Astrocyte (in vitro differentiated cells and primary cell): ENCODE results near the gene NSD1. TPM values are rescaled to one million over a fixed set of nuclear protein-coding genes. Genes with fewer than 3 reads are reported as not detected.
"Not testable (repeated sequence)": the region's sequence is repeated elsewhere in the genome, so short reads cannot be mapped to it uniquely, and the experiment has no call there.

Source experiments
- DNase-seq: peaks from one replicate; pipeline ENCODE4 v3.0.0-alpha.2; 2010; ENCODE audit warnings: low read depth
- FAIRE-seq: peaks from 2 replicates; lab custom pipeline; 2011; peaks lifted over from hg19 to GRCh38; lab: Jason Lieb, UNC
- H2AFZ ChIP-seq: 2 replicates; pipeline ENCODE4 v1.6.0; 2012; ENCODE audit warnings: low read depth, low read length, inconsistent platforms
- H3K27ac ChIP-seq: 2 replicates; pipeline ENCODE4 v1.5.1; 2011; ENCODE audit warnings: low read depth, low read length, inconsistent platforms
- H3K27me3 ChIP-seq: 2 replicates; pipeline ENCODE4 v1.6.0; 2011; ENCODE audit warnings: low read length, inconsistent platforms; ENCODE audit not compliant: insufficient read depth
- H3K36me3 ChIP-seq: 2 replicates; pipeline ENCODE4 v1.5.1; 2011; ENCODE audit warnings: low read length, inconsistent platforms; ENCODE audit not compliant: insufficient read depth
- H3K4me1 ChIP-seq: 2 replicates; pipeline ENCODE4 v1.5.1; 2011; ENCODE audit warnings: low read length, inconsistent platforms; ENCODE audit not compliant: insufficient read depth
- H3K4me2 ChIP-seq: 2 replicates; pipeline ENCODE4 v1.6.0; 2012; ENCODE audit warnings: low read length, inconsistent platforms
- H3K4me3 ChIP-seq: 2 replicates; pipeline ENCODE4 v1.5.1; 2011; ENCODE audit warnings: low read depth, mild to moderate bottlenecking, low read length, inconsistent platforms; ENCODE audit not compliant: insufficient read depth
- H3K79me2 ChIP-seq: 2 replicates; pipeline ENCODE4 v1.6.0; 2012; ENCODE audit warnings: mild to moderate bottlenecking, low read length, inconsistent platforms; ENCODE audit not compliant: insufficient read depth
- H3K9ac ChIP-seq: 2 replicates; pipeline ENCODE4 v1.6.0; 2012; ENCODE audit warnings: mild to moderate bottlenecking, low read length, inconsistent platforms
- H3K9me3 ChIP-seq: 2 replicates; pipeline ENCODE4 v1.5.1; 2012; ENCODE audit warnings: low read depth, mild to moderate bottlenecking, low read length, inconsistent platforms; ENCODE audit not compliant: insufficient read depth
- H4K20me1 ChIP-seq: 2 replicates; pipeline ENCODE4 v1.6.0; 2012; ENCODE audit warnings: low read length, inconsistent platforms; ENCODE audit not compliant: insufficient read depth
- H3K27ac Mint-ChIP-seq: one replicate; pipeline ENCODE4 v1.8.0; 2021; ENCODE audit warnings: mild to moderate bottlenecking, mixed read lengths; ENCODE audit not compliant: unreplicated experiment
- H3K27me3 Mint-ChIP-seq: one replicate; pipeline ENCODE4 v1.8.0; 2021; ENCODE audit warnings: low read depth, mixed read lengths; ENCODE audit not compliant: unreplicated experiment
- H3K36me3 Mint-ChIP-seq: one replicate; pipeline ENCODE4 v1.8.0; 2021; ENCODE audit warnings: low read depth, mixed read lengths; ENCODE audit not compliant: unreplicated experiment
- H3K4me1 Mint-ChIP-seq: one replicate; pipeline ENCODE4 v1.8.0; 2021; ENCODE audit warnings: low read depth, mixed read lengths; ENCODE audit not compliant: unreplicated experiment
- H3K4me3 Mint-ChIP-seq: one replicate; pipeline ENCODE4 v1.8.0; 2021; ENCODE audit warnings: mild to moderate bottlenecking, moderate library complexity, mixed read lengths; ENCODE audit not compliant: unreplicated experiment
- H3K9me3 Mint-ChIP-seq: one replicate; pipeline ENCODE4 v1.8.0; 2021; ENCODE audit warnings: mild to moderate bottlenecking, mixed read lengths; ENCODE audit not compliant: unreplicated experiment
- CTCF ChIP-seq: IDR thresholded peaks from 2 replicates; pipeline ENCODE4 v1.5.1; 2011; ENCODE audit warnings: low read depth, mild to moderate bottlenecking, inconsistent platforms, low read length, moderate library complexity; ENCODE audit not compliant: insufficient read depth
- EZH2 ChIP-seq: IDR thresholded peaks from 2 replicates; pipeline ENCODE4 v1.6.1; 2012; ENCODE audit warnings: mild to moderate bottlenecking, low read length, inconsistent platforms; ENCODE audit not compliant: insufficient read depth
- total RNA-seq: library from RNA; stranded (reverse); gene quantifications from 2 replicates; pipeline ENCODE4 v1.2.1, GENCODE V29; 2021

The NSD1 gene
- total RNA-seq, 1 donor from 2014 or later, result 71.9 TPM

GRCh38 chr5:177303925-177304391, 170.4 kb downstream of the NSD1 start:
- no peaks in the 10 kb centered on the region for H3K27me3 ChIP-seq
- H3K4me3 ChIP-seq, result peak overlapping the region; percentile 99
- peaks cover 39% of the 10 kb centered on the region for H3K4me1 ChIP-seq
- peaks cover 58% of the 10 kb centered on the region for H4K20me1 ChIP-seq
- peaks cover 33% of the 10 kb centered on the region for H3K4me1 Mint-ChIP-seq
- peaks cover 62% of the 10 kb centered on the region for H3K79me2 ChIP-seq
- H3K9me3 ChIP-seq, result no peaks in the 10 kb centered on the region
- FAIRE-seq (no peak), DNase-seq (no peak)
- peak overlapping the region; percentile 97 for H3K27ac Mint-ChIP-seq
- peaks cover 20% of the 10 kb centered on the region for H3K36me3 ChIP-seq
- peak overlapping the region; percentile 78 for H3K27ac ChIP-seq
- no peaks in the 10 kb centered on the region for H3K27me3 Mint-ChIP-seq
- H3K9ac ChIP-seq, result peak overlapping the region; percentile 100
- peak overlapping the region; percentile 92 for H3K4me2 ChIP-seq
- H2AFZ ChIP-seq, result peak overlapping the region; percentile 28
- peak overlapping the region; percentile 99 for H3K4me3 Mint-ChIP-seq
- no peaks in the 10 kb centered on the region for H3K9me3 Mint-ChIP-seq
- TF ChIP-seq CTCF (no peak), EZH2 (no peak)
- H3K36me3 Mint-ChIP-seq, result peaks cover 33% of the 10 kb centered on the region

DNA sequence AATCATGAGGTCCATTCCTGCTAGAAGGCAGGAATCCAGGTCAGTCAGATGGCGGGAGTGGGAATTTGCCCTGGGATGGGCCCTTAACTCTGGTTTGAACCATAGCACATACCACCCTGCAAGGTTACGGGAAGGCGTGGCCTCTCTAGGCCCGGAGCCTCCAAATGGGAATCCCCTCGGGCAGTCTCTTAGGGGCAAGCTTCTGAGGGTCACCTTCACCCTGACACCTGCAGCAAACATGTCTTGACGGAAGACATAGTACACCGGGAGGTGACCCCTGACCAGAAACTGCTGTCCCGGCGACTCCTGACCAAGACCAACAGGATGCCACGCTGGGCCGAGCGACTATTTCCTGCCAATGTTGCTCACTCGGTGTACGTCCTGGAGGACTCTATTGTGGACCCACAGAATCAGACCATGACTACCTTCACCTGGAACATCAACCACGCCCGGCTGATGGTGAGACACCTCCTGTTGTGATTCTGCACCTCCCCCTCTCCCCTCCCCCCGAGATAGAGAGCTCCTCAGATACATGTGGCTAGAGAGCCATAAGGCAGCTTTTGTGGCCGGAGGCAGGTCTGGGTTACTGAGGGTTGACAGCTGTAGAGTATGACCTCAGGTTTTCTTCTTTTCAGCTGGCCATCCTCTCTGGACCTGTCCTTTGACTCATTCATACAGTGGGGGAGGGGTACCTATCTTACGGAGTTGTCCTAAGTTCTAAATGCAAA, 171.0 kb downstream of the NSD1 start:
- DNase-seq (no peak), FAIRE-seq (no peak)
- H3K9me3 Mint-ChIP-seq, result no peaks in the 10 kb centered on the region
- TF ChIP-seq EZH2, result no peak
- no peak for TF ChIP-seq CTCF
- Histone ChIP-seq H3K36me3 (peaks cover 20% of the 10 kb centered on the region), H3K27ac (peak overlapping the region; percentile 78), H2AFZ (no peak overlapping the region), H3K9me3 (no peaks in the 10 kb centered on the region), H3K27me3 (no peaks in the 10 kb centered on the region), H3K79me2 (peaks cover 62% of the 10 kb centered on the region), H4K20me1 (peaks cover 62% of the 10 kb centered on the region), H3K9ac (peak overlapping the region; percentile 100), H3K4me1 (peaks cover 39% of the 10 kb centered on the region), H3K4me3 (peak overlapping the region; percentile 99), H3K4me2 (peak overlapping the region; percentile 92)
- peaks cover 33% of the 10 kb centered on the region for H3K36me3 Mint-ChIP-seq
- H3K27ac Mint-ChIP-seq, result peak overlapping the region; percentile 97
- peak overlapping the region; percentile 99 for H3K4me3 Mint-ChIP-seq
- H3K4me1 Mint-ChIP-seq, result peaks cover 32% of the 10 kb centered on the region
- no peaks in the 10 kb centered on the region for H3K27me3 Mint-ChIP-seq

GRCh38 chr5:177306103-177306640, 172.6 kb downstream of the NSD1 start:
- peak overlapping the region; percentile 92 for H3K4me2 ChIP-seq
- peaks cover 73% of the 10 kb centered on the region for H3K79me2 ChIP-seq
- not testable (repeated sequence) for H3K27me3 Mint-ChIP-seq, H3K27ac Mint-ChIP-seq, H3K27me3 ChIP-seq, H3K9me3 ChIP-seq, DNase-seq, H3K9me3 Mint-ChIP-seq, H2AFZ ChIP-seq, H3K4me3 ChIP-seq, H3K9ac ChIP-seq, H3K27ac ChIP-seq, FAIRE-seq
- peaks cover 66% of the 10 kb centered on the region for H4K20me1 ChIP-seq
- peaks cover 15% of the 10 kb centered on the region for H3K36me3 ChIP-seq
- Mint-ChIP-seq H3K36me3 (peaks cover 24% of the 10 kb centered on the region), H3K4me1 (peaks cover 21% of the 10 kb centered on the region), H3K4me3 (peak overlapping the region; percentile 99)
- peaks cover 42% of the 10 kb centered on the region for H3K4me1 ChIP-seq
